AG04450 (cell line): ENCODE measurements around the gene SAP130. TPM values are rescaled to one million over a fixed set of nuclear protein-coding genes. Genes with fewer than 3 reads are reported as not detected.

Source experiments
- CTCF ChIA-PET: fragments of 300-600, 350-600 bp; formaldehyde crosslinking; extraction: SDS; loops from one replicate; lab custom pipeline; 2022; ENCODE audit warnings: antibody characterized with exemption, inconsistent platforms; lab: Charles Lee
- POLR2A ChIA-PET: fragments of 350-600 bp; formaldehyde crosslinking; extraction: SDS; loops from one replicate; lab custom pipeline; 2021; ENCODE audit warnings: antibody characterized with exemption, inconsistent platforms; lab: Yijun Ruan, JAX
- DNase-seq: peaks from one replicate; pipeline ENCODE4 v3.0.0-alpha.2; 2011; ENCODE audit warnings: low read depth, low spot score
- H3K27ac ChIP-seq: one replicate; pipeline ENCODE4 v1.5.1; 2012; ENCODE audit warnings: low read depth, low read length, control low read depth
- H3K27me3 ChIP-seq: one replicate; pipeline ENCODE4 v1.6.0; 2012; ENCODE audit warnings: low read length; ENCODE audit not compliant: control insufficient read depth, insufficient read depth
- H3K4me3 ChIP-seq: 2 replicates; pipeline ENCODE4 v1.5.1; 2011; ENCODE audit warnings: mild to moderate bottlenecking, low read depth, low read length, control low read depth
- H3K9me3 ChIP-seq: 2 replicates; pipeline ENCODE4 v1.5.1; 2012; ENCODE audit warnings: low read length; ENCODE audit not compliant: control insufficient read depth, insufficient read depth
- CTCF ChIP-seq: IDR thresholded peaks from 2 replicates; pipeline ENCODE4 v1.5.1; 2011; ENCODE audit warnings: low read depth, low read length, control low read depth, inconsistent platforms
- polyA plus RNA-seq: library from polyadenylated mRNA; depleted of rRNA; stranded (reverse); fragments of >200 nt; gene quantifications from 2 replicates; pipeline ENCODE4 v1.2.3, GENCODE V29; 2011

The SAP130 gene
- polyA plus RNA-seq, 1 experiment, result 13.3 TPM

- ChIA-PET CTCF (interaction anchor here (0.5 kb wide), 1 partner anchor 112 kb away, joined by 3 read pairs; no protein-coding TSS in a partner anchor), POLR2A (no interaction called here)
- no peak for TF ChIP-seq CTCF
Observed at GRCh38 chr2:127996160-127996559, 31.7 kb downstream of the SAP130 start.

GRCh38 chr2:127995725-127996124 is 32.1 kb downstream of the SAP130 start:
- ChIA-PET CTCF (no interaction called here), POLR2A (no interaction called here)

More at GRCh38 chr2:127996160-127996559, 31.7 kb downstream of the SAP130 start:
- H3K27me3 ChIP-seq, result no peaks in the 10 kb centered on the region
- no peaks in the 10 kb centered on the region for H3K9me3 ChIP-seq
- H3K4me3 ChIP-seq, result no peak overlapping the region
- no peak overlapping the region for H3K27ac ChIP-seq
- no peak for DNase-seq

GRCh38 chr2:127993659-127994058 is 34.2 kb downstream of the SAP130 start:
- POLR2A ChIA-PET, result no interaction called here

More at GRCh38 chr2:127995725-127996124, 32.1 kb downstream of the SAP130 start:
- Histone ChIP-seq H3K4me3 (no peak overlapping the region), H3K9me3 (no peaks in the 10 kb centered on the region), H3K27ac (no peak overlapping the region), H3K27me3 (no peaks in the 10 kb centered on the region)
- no peak for TF ChIP-seq CTCF
- no peak for DNase-seq

GRCh38 chr2:127991742-127992141 is 36.1 kb downstream of the SAP130 start:
- no peak for TF ChIP-seq CTCF
- ChIA-PET POLR2A (no interaction called here), CTCF (no interaction called here)
- H3K27ac ChIP-seq, result no peak overlapping the region
- H3K4me3 ChIP-seq, result no peak overlapping the region
- no peaks in the 10 kb centered on the region for H3K9me3 ChIP-seq
- DNase-seq, result no peak
- no peaks in the 10 kb centered on the region for H3K27me3 ChIP-seq

More at GRCh38 chr2:127993659-127994058, 34.2 kb downstream of the SAP130 start:
- DNase-seq, result no peak
- TF ChIP-seq CTCF, result no peak
- CTCF ChIA-PET, result no interaction called here
- H3K4me3 ChIP-seq, result no peak overlapping the region
- no peak overlapping the region for H3K27ac ChIP-seq
- H3K27me3 ChIP-seq, result no peaks in the 10 kb centered on the region
- no peaks in the 10 kb centered on the region for H3K9me3 ChIP-seq

- DNase-seq, result no peak
- no peak for TF ChIP-seq CTCF
- no peak overlapping the region for H3K4me3 ChIP-seq
- no peaks in the 10 kb centered on the region for H3K9me3 ChIP-seq
- H3K27me3 ChIP-seq, result no peaks in the 10 kb centered on the region
- no peak overlapping the region for H3K27ac ChIP-seq
- POLR2A ChIA-PET, result no interaction called here
- CTCF ChIA-PET, result no interaction called here
Observed at GRCh38 chr2:127986548-127987079, 41.2 kb downstream of the SAP130 start.
